GM19463 (cell line): ENCODE data around the gene PTH1R.
"Not testable (repeated sequence)": the region's sequence is repeated elsewhere in the genome, so short reads cannot be mapped to it uniquely, and the experiment has no call there.

Experiments used
- ATAC-seq: cut with Tn5 transposase; IDR thresholded peaks from one replicate; pipeline ENCODE4 v1.9.1; 2021; ENCODE audit warnings: mild to moderate bottlenecking, moderate library complexity; ENCODE audit not compliant: unreplicated experiment

Gene PTH1R

GRCh38 chr3:46909535-46910161, 32.1 kb downstream of the PTH1R start:
- ATAC-seq, result no peak

- ATAC-seq, result no peak
Measured at GRCh38 chr3:46910166-46910760, 32.7 kb downstream of the PTH1R start.

GRCh38 chr3:46910914-46911313, 33.4 kb downstream of the PTH1R start:
- not testable (repeated sequence) for ATAC-seq

- no peak for ATAC-seq
Measured at GRCh38 chr3:46912986-46913385, 35.5 kb downstream of the PTH1R start.

GRCh38 chr3:46913644-46914043, 36.1 kb downstream of the PTH1R start:
- no peak for ATAC-seq

GRCh38 chr3:46914849-46915248, 37.3 kb downstream of the PTH1R start:
- ATAC-seq, result no peak

- ATAC-seq, result no peak
Measured at GRCh38 chr3:46915297-46915822, 37.8 kb downstream of the PTH1R start.

- ATAC-seq, result no peak
Measured at GRCh38 chr3:46916278-46916677, 38.8 kb downstream of the PTH1R start.

GRCh38 chr3:46916799-46917198, 39.3 kb downstream of the PTH1R start:
- ATAC-seq, result no peak

GRCh38 chr3:46917257-46917656, 39.7 kb downstream of the PTH1R start:
- no peak for ATAC-seq

- no peak for ATAC-seq
Measured at GRCh38 chr3:46918202-46918601, 40.7 kb downstream of the PTH1R start.

GRCh38 chr3:46918634-46919033, 41.1 kb downstream of the PTH1R start:
- ATAC-seq, result no peak

- no peak for ATAC-seq
Measured at GRCh38 chr3:46921041-46921440, 43.5 kb downstream of the PTH1R start.

- no peak for ATAC-seq
Measured at GRCh38 chr3:46921871-46922271, 44.4 kb downstream of the PTH1R start.

GRCh38 chr3:46922426-46922825, 44.9 kb downstream of the PTH1R start:
- no peak for ATAC-seq

GRCh38 chr3:46922871-46923558, 45.5 kb downstream of the PTH1R start:
- ATAC-seq, result no peak

- no peak for ATAC-seq
Measured at GRCh38 chr3:46923559-46924350, 46.2 kb downstream of the PTH1R start.

GRCh38 chr3:46924921-46925584, 47.5 kb downstream of the PTH1R start:
- ATAC-seq, result no peak

GRCh38 chr3:46925585-46925934, 48.0 kb downstream of the PTH1R start:
- no peak for ATAC-seq

GRCh38 chr3:46926039-46926438, 48.5 kb downstream of the PTH1R start:
- ATAC-seq, result no peak

- no peak for ATAC-seq
Measured at GRCh38 chr3:46926447-46926846, 48.9 kb downstream of the PTH1R start.
